Hematopoietic multipotent progenitor cell treated with erythropoietin and hydrocortisone succinate and interleukin-3 and kit ligand, for 17 days (in vitro differentiated cells): Measurements from ENCODE around the gene CFAP20DC.
"Not testable (repeated sequence)": the region's sequence is repeated elsewhere in the genome, so short reads cannot be mapped to it uniquely, and the experiment has no call there.

ENCODE experiments used
- DNase-seq: peaks from one replicate; pipeline ENCODE4 v3.0.0-alpha.2; 2015; ENCODE audit warnings: low spot score

Gene CFAP20DC

DNA sequence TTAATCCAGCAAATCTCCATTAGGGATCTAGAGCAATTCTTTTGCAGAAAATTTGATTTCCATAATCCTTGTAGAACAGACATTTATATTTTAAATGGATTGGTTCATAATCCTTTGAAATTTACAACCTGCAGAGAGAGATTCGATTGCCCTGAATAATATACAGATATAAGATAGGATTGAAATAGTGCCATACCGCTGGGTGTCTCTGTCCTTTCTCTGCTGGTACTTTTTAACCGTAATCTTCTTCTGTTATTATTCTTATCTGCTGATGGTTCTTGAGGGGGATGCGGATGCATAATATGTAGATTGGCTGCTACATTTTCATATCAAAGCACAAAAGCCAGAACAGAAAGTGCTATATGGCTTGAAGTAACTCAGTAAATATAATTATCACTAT, 182.2 kb downstream of the CFAP20DC start:
- DNase-seq: no peak

DNA sequence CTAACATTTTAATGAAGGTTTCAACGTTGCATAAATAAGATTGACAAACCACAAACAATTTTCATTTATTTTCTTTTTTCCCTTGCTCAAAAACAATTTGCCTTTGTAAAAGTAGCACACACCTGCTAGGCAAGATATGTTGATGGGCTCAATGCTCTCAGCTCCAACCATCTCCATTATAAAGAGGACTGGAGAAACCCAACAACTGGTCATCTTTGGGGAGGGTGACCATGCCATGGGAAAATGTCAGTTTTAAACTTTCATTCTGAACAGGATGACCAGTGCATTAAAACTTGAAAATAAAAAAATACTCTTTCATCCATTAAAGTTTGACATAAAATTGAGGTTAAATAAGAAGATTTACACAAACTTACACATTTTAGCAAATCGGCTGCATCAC, 183.7 kb downstream of the CFAP20DC start:
- no peak for DNase-seq

DNA sequence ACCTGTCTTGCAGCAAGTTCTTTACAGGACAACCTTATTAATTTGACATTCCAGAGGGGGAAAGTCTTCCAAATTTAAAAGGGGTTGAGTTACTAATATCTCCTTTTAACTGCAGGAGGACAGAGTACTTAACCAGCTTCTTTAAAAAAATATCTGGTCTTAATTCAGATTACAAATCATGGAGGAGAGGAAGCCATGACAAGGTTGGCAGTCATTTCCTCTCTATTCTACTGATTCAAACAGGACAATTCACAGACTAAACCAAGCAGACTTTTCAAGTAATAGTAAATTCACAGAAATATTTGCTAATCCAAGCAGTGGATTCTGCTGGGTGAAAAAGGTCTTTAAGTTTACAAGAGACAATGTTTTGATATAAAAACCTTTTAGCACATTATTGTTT, 185.3 kb downstream of the CFAP20DC start:
- DNase-seq: no peak

DNA sequence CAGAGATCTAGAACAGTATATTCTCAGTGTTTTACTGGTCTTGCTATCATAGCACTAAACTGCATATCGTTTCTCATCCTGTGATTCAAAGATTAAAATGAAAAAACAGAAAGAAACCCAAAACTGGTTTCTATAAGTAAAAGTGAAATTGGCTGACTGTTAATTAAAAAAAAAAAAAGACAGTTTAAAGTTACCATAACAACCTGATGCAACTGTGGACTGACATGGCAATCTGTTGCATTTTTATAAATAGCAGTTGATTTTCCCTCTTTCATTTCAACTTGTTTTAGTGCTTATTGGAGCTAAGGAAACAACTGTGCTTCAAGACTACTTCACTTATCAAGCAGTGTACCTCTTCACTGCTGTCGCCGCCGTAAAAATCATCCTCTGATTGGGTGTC, 186.6 kb downstream of the CFAP20DC start:
- DNase-seq: no peak

DNA sequence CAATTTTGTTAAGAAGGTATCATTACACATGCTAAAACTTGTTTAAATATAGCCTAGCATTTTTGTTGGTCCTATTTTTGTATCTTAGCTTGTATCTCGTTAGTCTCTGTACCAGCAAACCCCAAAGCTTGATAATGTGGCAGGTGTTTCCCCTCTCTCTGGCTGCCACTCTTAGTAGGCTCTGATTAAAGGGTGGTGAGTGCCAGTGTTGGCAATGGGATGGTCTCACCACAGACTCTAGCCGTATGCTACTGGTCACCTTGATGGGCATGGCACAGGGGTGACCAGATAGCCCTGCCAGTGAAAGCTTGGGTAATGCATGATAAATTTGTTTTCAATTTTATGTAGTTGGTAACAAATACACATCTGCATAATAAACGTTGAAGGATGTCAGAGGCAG, 188.3 kb downstream of the CFAP20DC start:
- DNase-seq: no peak

DNA sequence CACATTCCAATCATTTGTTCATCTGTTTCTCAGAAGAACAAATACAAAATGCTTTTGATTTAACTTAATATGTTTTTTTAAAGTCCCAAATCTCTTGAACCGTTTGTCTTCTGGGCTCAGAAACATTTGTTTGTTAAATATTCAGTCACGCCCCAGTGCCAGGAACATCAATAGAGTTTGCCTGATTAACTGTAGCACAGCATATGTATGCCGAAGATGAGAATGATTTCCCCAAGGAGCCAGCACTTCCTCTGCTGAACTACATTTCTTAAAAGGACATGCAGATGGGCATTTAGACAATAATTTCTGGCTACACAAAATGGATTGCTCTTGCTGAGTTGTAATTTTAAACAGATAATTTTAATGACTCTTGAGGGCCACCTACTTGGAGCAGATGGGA, 191.7 kb downstream of the CFAP20DC start:
- DNase-seq: no peak

DNA sequence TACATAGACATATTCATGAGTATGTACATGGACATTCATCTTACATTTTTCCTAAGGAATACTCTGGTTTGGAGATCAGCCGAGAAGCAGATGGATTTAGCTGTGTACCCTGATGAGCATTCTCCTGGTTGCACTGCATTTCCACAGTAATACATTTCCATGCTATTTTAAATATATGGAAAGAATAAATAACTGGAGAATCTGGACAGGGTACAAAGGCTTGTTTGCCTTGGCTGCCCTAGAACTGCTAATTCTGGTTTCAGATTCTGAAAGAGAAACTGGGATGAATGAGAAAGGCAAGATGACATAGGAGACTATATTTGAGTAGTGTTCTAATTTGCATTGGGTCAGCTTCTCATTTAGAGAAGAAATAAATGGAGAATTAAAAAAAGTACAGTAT, 192.4 kb downstream of the CFAP20DC start:
- no peak for DNase-seq

DNA sequence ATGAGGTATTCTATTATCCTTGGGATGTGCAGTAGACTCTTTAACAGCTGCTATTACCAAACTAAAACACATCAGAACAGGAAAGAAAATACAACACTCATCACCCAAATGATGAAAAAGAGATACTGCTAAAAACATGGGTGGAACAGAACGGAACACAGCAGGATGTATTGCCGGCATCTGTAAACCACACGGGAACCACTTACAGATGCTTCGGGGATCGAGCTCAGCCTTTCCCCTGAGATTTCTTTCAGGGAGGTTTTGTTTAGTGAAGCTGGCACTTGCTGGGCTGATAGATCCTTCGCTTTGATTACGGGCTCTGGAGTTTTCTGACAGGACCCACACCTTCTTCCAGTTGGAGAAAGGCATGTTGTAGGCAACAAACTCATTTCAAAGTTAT, 201.0 kb downstream of the CFAP20DC start:
- no peak for DNase-seq

DNA sequence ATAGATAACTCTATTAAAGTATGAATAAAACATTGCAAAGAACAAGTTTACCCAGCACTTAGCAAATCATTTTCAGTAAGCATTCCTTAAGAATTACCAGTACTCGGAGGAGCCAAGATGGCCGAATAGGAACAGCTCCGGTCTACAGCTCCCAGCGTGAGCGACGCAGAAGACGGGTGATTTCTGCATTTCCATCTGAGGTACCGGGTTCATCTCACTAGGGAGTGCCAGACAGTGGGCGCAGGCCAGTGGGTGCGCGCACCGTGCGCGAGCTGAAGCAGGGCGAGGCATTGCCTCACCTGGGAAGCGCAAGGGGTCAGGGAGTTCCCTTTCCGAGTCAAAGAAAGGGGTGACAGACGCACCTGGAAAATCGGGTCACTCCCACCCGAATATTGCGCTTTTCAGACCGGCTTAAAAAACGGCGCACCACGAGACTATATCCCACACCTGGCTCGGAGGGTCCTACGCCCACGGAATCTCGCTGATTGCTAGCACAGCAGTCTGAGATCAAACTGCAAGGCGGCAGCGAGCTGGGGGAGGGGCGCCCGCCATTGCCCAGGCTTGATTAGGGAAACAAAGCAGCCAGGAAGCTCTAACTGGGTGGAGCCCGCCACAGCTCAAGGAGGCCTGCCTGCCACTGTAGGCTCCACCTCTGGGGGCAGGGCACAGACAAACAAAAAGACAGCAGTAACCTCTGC, 207.6 kb downstream of the CFAP20DC start:
- not testable (repeated sequence) for DNase-seq

DNA sequence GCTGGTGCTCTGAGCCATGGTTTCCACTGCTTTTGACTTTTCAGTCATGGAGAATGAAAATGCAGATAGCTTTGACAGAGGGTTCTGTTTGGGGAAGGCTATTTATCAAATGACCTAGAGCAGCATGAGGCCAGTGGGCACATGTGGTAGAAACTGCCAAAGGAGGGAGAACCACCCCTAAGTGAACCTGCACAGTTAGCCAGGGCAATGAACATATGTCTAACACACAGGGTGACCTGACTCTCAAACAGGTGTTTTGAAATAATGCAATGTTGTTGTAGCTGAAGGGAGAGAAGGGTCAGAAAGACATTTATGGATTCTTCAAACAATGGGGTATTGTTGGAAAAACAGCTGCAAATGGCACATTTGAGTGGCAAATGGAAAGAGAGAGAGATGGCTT, 208.9 kb downstream of the CFAP20DC start:
- DNase-seq: no peak

DNA sequence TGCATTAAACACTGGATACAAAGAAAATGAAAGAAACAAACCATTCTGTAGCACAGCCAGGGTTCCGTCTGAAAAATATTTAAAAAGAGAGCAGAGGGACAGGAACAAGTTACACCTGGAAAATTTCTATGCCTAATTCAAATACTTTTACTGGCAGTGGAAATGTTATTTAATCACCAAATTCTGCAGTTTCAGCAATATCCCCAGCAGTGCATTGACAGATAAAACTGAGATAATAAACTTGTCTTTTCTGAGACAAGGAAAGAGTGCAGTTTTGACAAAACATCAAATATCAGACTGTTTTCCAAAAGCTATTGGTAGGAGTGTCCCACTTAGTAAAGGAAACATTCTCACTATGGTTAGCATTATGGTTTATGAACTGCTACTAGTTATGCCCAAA, 209.9 kb downstream of the CFAP20DC start:
- DNase-seq: no peak

DNA sequence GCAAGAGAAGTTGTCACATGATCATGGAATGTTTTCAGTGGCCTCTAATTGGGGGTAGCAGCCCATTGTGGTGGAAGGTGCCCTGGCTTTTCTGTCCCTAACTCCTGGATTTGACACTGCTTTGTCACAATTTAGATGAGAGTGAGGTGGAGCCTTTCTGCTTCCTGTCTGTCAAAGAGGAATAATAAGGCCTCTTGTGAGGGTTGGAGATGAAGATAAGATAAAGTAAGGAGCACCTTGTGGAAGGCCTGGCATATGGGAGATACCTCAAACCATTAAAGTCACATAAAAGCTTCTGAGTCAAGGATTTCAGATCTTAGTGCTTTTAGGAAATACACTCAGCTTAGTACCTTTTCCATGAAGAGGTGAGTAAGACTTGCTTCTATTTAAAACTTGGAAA, 210.6 kb downstream of the CFAP20DC start:
- DNase-seq: no peak

DNA sequence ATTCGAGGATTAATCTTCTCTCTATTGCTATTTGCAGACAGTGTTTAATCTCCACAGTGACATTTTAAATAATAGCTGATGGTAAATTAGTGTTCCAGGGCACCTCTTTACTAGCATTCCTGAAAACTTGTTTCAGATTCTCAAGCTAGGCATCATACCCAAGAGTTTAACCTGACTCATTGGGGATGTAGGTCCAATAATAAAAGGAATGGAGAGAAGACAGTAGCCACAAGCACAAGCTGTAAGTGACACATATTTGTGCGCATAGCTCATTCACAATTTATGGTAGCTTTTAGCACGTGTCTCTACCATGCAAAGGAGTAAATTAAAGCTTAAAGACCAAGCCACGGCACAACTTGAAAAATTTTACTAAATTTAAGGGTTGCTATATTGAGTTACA, 212.0 kb downstream of the CFAP20DC start:
- no peak for DNase-seq

DNA sequence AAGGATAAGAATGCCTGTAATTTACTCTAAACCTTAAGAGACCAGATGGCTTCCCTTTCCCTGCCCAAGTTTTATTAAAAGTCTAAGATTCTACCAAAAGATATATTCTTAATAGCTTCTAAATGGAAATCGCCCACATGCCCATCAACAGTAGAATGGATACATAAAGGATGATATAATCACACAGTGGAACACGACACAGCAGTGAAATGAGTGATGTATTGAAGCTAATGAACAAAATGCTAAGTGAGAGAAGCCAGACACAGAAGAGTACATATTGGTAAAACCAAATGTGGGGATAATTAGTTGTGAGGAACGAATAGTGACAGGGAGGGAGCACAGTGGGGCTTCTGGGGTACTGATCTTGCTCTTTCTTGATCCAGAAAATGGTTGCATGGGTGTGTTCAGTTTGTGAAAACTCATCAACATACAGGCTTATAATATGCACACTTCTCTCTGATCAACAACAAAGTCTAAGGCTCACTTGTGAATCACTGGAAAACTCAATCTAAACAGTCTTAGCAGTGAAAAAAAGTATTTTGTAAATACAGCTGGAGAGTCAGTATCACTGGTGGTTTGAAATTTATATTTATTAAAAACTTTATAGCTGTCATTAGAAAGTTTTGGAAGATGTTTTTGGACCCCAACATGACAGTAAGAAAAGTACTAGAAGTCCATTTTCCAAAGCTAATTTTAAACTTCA, 212.5 kb downstream of the CFAP20DC start:
- no peak for DNase-seq

DNA sequence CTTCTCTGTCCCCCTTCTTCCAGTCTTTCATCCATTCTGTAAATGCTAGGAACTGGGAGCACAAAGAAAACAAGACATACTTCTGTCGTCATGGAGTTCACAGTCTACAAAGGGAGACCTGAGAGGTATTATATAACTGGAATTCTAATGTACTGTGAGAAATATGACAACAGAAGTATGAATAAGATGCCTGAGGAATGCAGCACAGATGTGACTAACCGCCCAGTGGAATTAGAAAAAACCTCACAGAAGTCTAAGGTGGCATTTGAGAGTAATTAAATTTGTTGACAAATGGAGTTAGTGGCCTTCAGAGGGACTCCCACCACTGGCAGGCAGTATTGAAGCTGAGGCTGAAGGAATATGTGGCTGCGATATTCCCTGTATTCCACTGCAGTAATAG, 214.7 kb downstream of the CFAP20DC start:
- no peak for DNase-seq

DNA sequence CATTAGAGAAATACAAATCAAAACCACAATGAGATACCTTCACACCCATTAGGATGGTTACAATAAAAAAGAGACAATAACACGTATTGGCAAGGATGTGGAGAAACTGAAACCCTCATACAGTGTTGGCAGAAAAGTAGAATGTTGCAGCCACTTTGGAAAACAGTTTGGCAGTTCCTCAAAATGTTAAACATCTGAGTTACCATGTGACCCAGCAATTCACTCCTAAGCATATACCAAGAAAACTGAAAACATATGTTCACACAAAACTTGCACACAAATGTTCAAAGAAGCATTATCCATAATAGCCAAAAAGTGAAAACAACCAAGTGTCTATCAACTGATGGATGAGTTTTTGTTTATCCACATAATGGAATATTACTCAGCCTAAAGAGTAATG, 216.3 kb downstream of the CFAP20DC start:
- DNase-seq: no peak

DNA sequence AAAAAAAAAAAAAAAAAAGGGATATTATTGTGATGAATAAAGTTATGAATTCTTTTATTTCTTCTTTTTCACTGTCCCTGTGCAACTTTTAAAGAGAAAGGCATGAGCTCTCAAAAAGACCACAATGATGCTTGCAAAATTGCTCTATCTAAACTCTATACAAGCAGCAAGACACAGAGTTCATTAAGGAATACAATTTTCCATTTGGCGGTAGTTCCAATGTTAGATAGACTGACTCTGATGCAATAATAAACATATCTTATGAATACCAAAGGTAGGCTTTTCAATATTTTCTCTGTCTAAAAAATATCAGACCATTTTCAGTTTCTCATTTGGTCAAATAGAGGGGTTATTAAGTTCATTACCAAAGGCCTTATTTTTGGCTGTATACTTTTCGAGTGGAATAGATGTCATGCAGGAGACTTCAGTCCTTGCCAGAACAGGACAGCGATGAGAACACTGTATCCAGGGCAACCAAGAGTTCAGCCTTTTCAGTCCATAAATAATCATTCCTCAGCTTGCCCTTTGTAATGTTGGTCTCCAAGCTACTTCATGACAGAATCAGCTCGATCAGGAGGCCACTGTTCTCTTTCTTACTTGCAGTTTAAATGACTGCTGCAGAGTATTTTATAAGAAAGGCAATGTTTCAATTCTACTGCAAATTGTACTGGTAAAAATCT, 220.4 kb downstream of the CFAP20DC start:
- DNase-seq: no peak

DNA sequence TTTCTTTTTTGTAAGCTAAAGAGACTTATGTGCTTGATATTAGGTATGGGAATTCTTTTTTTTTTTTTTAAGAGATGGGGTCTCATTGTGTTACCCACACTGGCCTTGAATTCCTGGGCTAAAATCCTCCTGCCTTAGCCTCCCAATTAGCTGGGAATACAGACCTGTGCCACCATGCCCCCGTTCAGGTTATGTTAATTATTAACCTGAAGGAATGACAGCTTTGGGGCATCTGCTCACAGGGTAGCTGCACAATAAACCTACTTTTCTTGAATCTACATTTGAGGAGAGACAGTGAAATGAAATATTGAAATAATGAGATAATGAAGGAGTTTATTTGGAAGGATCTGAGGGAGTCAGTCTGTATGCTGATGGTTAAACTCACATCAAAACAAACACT, 225.0 kb downstream of the CFAP20DC start:
- no peak for DNase-seq

DNA sequence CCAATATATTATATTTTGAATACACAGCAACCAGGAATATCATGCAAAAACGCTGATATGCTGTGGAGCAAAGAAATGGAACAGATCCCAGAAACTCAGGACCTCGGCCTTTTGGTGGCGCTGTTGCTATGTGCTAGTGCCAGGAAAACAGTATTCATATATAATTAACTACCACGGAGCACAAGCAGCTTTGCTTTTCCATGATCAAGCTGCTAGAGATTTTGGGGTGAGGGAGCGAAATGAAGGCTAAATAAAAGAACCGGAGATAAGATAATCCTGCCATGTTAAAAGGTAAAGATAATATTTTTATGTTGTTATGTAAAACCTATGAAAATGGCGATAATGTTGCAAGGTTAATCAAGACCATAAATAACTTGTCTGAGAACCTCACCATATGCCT, 225.5 kb downstream of the CFAP20DC start:
- DNase-seq: no peak

DNA sequence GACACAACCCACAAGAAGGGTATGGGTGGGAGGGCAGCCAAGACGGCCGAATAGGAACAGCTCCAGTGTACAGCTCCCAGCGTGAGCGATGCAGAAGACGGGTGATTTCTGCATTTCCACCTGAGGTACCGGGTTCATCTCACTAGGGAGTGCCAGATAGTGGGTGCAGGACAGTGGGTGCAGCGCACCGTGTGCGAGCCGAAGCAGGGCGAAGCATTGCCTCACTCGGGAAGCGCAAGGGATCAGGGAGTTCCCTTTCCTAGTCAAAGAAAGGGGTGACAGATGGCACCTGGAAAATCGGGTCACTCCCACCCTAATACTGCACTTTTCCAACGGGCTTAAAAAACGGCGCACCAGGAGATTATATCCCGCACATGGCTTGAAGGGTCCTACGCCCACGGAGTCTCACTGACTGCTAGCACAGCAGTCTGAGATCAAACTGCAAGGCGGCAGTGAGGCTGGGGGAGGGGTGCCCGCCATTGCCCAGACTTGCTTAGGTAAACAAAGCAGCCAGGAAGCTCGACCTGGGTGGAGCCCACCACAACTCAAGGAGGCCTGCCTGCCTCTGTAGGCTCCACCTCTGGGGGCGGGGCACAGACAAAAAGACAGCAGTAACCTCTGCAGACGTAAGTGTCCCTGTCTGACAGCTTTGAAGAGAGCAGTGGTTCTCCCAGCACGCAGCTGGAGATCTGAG, 243.1 kb downstream of the CFAP20DC start:
- DNase-seq: not testable (repeated sequence)

DNA sequence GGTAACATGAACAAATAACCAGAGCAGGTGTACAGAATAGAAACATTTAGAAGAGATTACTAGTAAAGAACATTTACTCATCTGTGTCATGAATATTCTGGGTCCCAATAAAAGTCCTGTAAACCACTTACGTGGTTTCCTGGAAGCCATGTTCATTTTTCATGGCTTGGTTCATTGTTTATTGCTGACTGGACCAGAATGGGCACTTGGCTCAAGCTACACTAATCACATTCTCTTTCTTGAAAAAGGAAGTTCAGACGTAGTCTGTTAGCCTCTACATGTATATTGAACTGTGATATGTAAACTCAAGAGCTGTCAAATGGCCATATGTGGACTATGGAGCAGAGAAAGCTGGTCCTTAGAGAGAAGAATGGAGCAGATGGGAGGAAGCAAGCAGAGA, 244.9 kb downstream of the CFAP20DC start:
- no peak for DNase-seq

DNA sequence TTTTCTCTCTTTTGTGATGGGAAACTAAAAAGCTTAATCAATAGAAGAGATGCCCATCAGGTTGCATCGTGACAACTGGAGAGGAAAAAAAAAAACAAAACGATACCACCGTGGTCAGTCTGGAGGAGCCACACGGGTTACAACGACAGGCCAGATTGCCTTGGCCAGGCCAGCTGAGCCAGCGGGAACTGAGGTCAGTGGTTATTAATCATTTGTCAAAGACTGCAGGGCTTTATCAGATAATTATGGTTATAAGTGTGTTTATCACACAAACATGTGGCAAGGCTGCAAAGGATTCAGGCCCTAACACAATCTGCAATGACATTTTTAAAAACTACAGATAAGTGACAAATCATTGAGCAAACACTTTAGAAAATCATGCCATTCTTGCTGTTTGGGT, 248.3 kb downstream of the CFAP20DC start:
- no peak for DNase-seq

DNA sequence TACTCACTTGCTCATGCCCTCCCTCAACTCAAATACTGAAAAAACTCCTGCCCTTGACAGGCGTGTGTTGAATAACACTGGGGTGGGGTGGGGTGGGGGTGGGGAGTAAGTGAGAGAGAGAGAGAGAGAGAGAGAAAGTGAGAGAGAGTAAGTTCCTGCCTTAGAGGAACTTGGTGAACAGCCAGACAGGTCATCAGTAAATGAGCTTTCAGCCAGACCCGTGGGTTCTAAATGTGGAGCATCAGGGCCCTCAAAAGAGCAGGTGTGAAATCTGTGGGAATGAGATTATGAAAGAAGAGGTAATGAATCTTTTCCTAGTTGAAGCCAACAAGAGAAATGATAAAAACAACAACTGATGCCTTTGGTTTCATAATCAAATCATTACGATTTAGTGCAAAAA, 248.9 kb downstream of the CFAP20DC start:
- DNase-seq: no peak
